CD14-positive monocyte (primary cell): ENCODE results near the gene MET. TPM values are rescaled to one million over a fixed set of nuclear protein-coding genes. Genes with fewer than 3 reads are reported as not detected.

Experiments used
- DNase-seq, 3 donors: peaks; one replicate each; pipeline ENCODE4 v3.0.0-alpha.2; 2011 to 2022
- H2AFZ ChIP-seq: 2 replicates; pipeline ENCODE4 v1.6.0; 2012; ENCODE audit warnings: mild to moderate bottlenecking, low read depth, low read length, inconsistent platforms; ENCODE audit not compliant: insufficient read depth, poor library complexity, severe bottlenecking
- H3K27ac ChIP-seq, 2 donors: 1 replicate in 1 of 2; 2 replicates in 1 of 2; pipeline ENCODE4 v1.5.1; 2012 to 2013; ENCODE audit warnings: low read length in 2 of 2, control low read depth in 1 of 2, inconsistent platforms in 1 of 2, low read depth in 1 of 2, mild to moderate bottlenecking in 1 of 2
- H3K27me3 ChIP-seq, 2 donors: one replicate each; pipeline versions ENCODE4 v1.6.0 to v1.6.1; 2011 to 2013; ENCODE audit warnings: low read length in 2 of 2; ENCODE audit not compliant: control insufficient read depth in 2 of 2, insufficient read depth in 2 of 2
- H3K36me3 ChIP-seq, 2 donors: replicated peaks in 1 of 2; 1 replicate in 1 of 2; 2 replicates in 1 of 2; pipeline versions ENCODE4 v1.5.1 to v1.6.1; 2012 to 2013; ENCODE audit warnings: low read length in 2 of 2, control low read depth in 1 of 2, inconsistent platforms in 1 of 2, mild to moderate bottlenecking in 1 of 2; ENCODE audit not compliant: insufficient read depth in 2 of 2, control insufficient read depth in 1 of 2
- H3K4me1 ChIP-seq, 2 donors: 1 replicate in 1 of 2; 2 replicates in 1 of 2; pipeline versions ENCODE4 v1.5.1 to v1.6.1; 2012 to 2013; ENCODE audit warnings: low read length in 2 of 2, control low read depth in 1 of 2, inconsistent platforms in 1 of 2, mild to moderate bottlenecking in 1 of 2, moderate library complexity in 1 of 2; ENCODE audit not compliant: insufficient read depth in 2 of 2, control insufficient read depth in 1 of 2
- H3K4me2 ChIP-seq: replicated peaks from 2 replicates; pipeline ENCODE3; 2012; ENCODE audit warnings: low read length, moderate library complexity, mild to moderate bottlenecking; ENCODE audit not compliant: poor library complexity, severe bottlenecking; ENCODE audit errors: extremely low read depth
- H3K4me3 ChIP-seq, 3 experiments: fragments of 200-600 bp in 1 of 3; sonication (generic) in 1 of 3; replicated peaks in 1 of 3; 1 replicate in 2 of 3; 2 replicates in 1 of 3; pipeline ENCODE4 v1.5.1; 2011 to 2013; ENCODE audit warnings: low read length in 3 of 3, mild to moderate bottlenecking in 3 of 3, control low read depth in 2 of 3, low read depth in 2 of 3, inconsistent platforms in 1 of 3, moderate library complexity in 1 of 3
- H3K79me2 ChIP-seq: 2 replicates; pipeline ENCODE4 v1.6.0; 2012; ENCODE audit warnings: mild to moderate bottlenecking, control low read depth, inconsistent platforms, low read length, moderate library complexity; ENCODE audit not compliant: insufficient read depth
- H3K9ac ChIP-seq: 2 replicates; pipeline ENCODE4 v1.6.0; 2017; ENCODE audit warnings: low read length, mild to moderate bottlenecking; ENCODE audit not compliant: insufficient read depth, poor library complexity, severe bottlenecking
- H3K9me3 ChIP-seq, 2 donors: replicated peaks in 1 of 2; 1 replicate in 1 of 2; 2 replicates in 1 of 2; pipeline versions ENCODE4 v1.5.1 to v1.6.1; 2012 to 2013; ENCODE audit warnings: low read length in 2 of 2, control low read depth in 1 of 2; ENCODE audit not compliant: control insufficient read depth in 1 of 2, insufficient read depth in 1 of 2
- H4K20me1 ChIP-seq: 2 replicates; pipeline ENCODE4 v1.6.0; 2012; ENCODE audit warnings: mild to moderate bottlenecking, low read length, control low read depth, moderate library complexity; ENCODE audit not compliant: insufficient read depth
- H3K27ac Mint-ChIP-seq, 7 donors: one replicate each; pipeline ENCODE4 v1.8.0; 2020; ENCODE audit warnings: mild to moderate bottlenecking in 7 of 7, mixed read lengths in 7 of 7, moderate library complexity in 6 of 7, inconsistent platforms in 2 of 7
- H3K27me3 Mint-ChIP-seq, 3 donors: one replicate each; pipeline ENCODE4 v1.8.0; 2021 to 2022; ENCODE audit warnings: low read depth in 3 of 3, mild to moderate bottlenecking in 3 of 3, mixed read lengths in 3 of 3, moderate library complexity in 3 of 3, inconsistent platforms in 1 of 3
- H3K36me3 Mint-ChIP-seq, 2 donors: one replicate each; pipeline ENCODE4 v1.8.0; 2020; ENCODE audit warnings: mixed read lengths in 2 of 2, inconsistent platforms in 1 of 2, mild to moderate bottlenecking in 1 of 2
- H3K4me1 Mint-ChIP-seq: one replicate; pipeline ENCODE4 v1.8.0; 2020; ENCODE audit warnings: mild to moderate bottlenecking, mixed read lengths
- H3K4me3 Mint-ChIP-seq, 2 donors: one replicate each; pipeline ENCODE4 v1.8.0; 2020; ENCODE audit warnings: mild to moderate bottlenecking in 2 of 2, mixed read lengths in 2 of 2, moderate library complexity in 1 of 2
- H3K9me3 Mint-ChIP-seq, 7 donors: one replicate each; pipeline ENCODE4 v1.8.0; 2020 to 2022; ENCODE audit warnings: mixed read lengths in 7 of 7, mild to moderate bottlenecking in 6 of 7, moderate library complexity in 6 of 7, inconsistent platforms in 2 of 7
- WGBS: methylation state at CpG from one replicate; pipeline ENCODE4 v1.1.5; 2013; ENCODE audit warnings: missing lambda C conversion rate; ENCODE audit not compliant: insufficient coverage; 5-methylcytosine and 5-hydroxymethylcytosine counted together
- intact Hi-C, 2 donors: fragments of 100-400 bp; cut with micrococcal nuclease; formaldehyde crosslinking; loops; one replicate each; pipeline versions ENCODE4 v1.15.0 to v1.15.1; 2023
- polyA plus RNA-seq, 3 donors: library from polyadenylated mRNA; depleted of rRNA in 1 of 3; unstranded in 2 of 3; stranded (reverse) in 1 of 3; fragments of 300-500 nt in 2 of 3; fragments of >200 nt in 1 of 3; fragmentation: Illumina TruSeq in 2 of 3; gene quantifications; 1 replicate in 2 of 3; 2 replicates in 1 of 3; pipeline ENCODE4 v1.2.3, GENCODE V29; 2012 to 2021
- TF ChIP-seq, protein P1 (sequence below): fragments of 200-600 bp; IDR thresholded peaks from one replicate; pipeline ENCODE4 v1.8.0; 2022; ENCODE audit warnings: antibody characterized with exemption, mild to moderate bottlenecking

The MET gene
- polyA plus RNA-seq, 3 donors, result not detected

DNA sequence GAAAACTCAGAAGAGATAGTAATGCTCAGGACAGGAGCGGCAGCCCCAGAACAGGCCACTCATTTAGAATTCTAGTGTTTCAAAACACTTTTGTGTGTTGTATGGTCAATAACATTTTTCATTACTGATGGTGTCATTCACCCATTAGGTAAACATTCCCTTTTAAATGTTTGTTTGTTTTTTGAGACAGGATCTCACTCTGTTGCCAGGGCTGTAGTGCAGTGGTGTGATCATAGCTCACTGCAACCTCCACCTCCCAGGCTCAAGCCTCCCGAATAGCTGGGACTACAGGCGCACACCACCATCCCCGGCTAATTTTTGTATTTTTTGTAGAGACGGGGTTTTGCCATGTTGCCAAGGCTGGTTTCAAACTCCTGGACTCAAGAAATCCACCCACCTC lies 124.5 kb downstream of the MET start:
- H3K36me3 ChIP-seq, result no peaks in the 10 kb centered on the region
- H3K79me2 ChIP-seq, result no peaks in the 10 kb centered on the region
- Mint-ChIP-seq H3K36me3 (no peaks in the 10 kb centered on the region), H3K27me3 (peaks cover 0 to 4% (median 1%) of the 10 kb centered on the region in 3 donors), H3K4me1 (peaks cover 2% of the 10 kb centered on the region), H3K9me3 (no peaks in the 10 kb centered on the region), H3K4me3 (no peak overlapping the region), H3K27ac (no peak overlapping the region)
- WGBS, result 95% methylated on average over 3 of the region's 5 CpGs
- H2AFZ ChIP-seq, result no peak overlapping the region
- H3K4me2 ChIP-seq, result no peak overlapping the region
- H4K20me1 ChIP-seq, result no peaks in the 10 kb centered on the region
- no peak overlapping the region for H3K27ac ChIP-seq
- TF ChIP-seq, protein P1, sequence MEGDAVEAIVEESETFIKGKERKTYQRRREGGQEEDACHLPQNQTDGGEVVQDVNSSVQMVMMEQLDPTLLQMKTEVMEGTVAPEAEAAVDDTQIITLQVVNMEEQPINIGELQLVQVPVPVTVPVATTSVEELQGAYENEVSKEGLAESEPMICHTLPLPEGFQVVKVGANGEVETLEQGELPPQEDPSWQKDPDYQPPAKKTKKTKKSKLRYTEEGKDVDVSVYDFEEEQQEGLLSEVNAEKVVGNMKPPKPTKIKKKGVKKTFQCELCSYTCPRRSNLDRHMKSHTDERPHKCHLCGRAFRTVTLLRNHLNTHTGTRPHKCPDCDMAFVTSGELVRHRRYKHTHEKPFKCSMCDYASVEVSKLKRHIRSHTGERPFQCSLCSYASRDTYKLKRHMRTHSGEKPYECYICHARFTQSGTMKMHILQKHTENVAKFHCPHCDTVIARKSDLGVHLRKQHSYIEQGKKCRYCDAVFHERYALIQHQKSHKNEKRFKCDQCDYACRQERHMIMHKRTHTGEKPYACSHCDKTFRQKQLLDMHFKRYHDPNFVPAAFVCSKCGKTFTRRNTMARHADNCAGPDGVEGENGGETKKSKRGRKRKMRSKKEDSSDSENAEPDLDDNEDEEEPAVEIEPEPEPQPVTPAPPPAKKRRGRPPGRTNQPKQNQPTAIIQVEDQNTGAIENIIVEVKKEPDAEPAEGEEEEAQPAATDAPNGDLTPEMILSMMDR, result no peak
- no peak overlapping the region for H3K4me3 ChIP-seq
- H3K9me3 ChIP-seq, result no peaks in the 10 kb centered on the region
- intact Hi-C loops, result no loop called here
- H3K4me1 ChIP-seq, result no peaks in the 10 kb centered on the region
- DNase-seq, result no peak
- H3K27me3 ChIP-seq, result no peaks in the 10 kb centered on the region
- H3K9ac ChIP-seq, result no peak overlapping the region

- Mint-ChIP-seq H3K36me3 (no peaks in the 10 kb centered on the region), H3K4me3 (no peak overlapping the region), H3K27ac (no peak overlapping the region), H3K9me3 (no peaks in the 10 kb centered on the region), H3K4me1 (peaks cover 3% of the 10 kb centered on the region), H3K27me3 (peaks cover 0 to 4% (median 0%) of the 10 kb centered on the region in 3 donors)
- no peaks in the 10 kb centered on the region for H3K79me2 ChIP-seq
- no peak overlapping the region for H3K4me3 ChIP-seq
- no peaks in the 10 kb centered on the region for H4K20me1 ChIP-seq
- no peak overlapping the region for H3K9ac ChIP-seq
- H3K9me3 ChIP-seq, result no peaks in the 10 kb centered on the region
- DNase-seq, result no peak
- no peak overlapping the region for H2AFZ ChIP-seq
- intact Hi-C loops, result no loop called here
- no peaks in the 10 kb centered on the region for H3K36me3 ChIP-seq
- H3K4me2 ChIP-seq, result no peak overlapping the region
- H3K4me1 ChIP-seq, result no peaks in the 10 kb centered on the region
- H3K27ac ChIP-seq, result no peak overlapping the region
- TF ChIP-seq, protein P1, result no peak
- no CpG with 5 or more reads among the region's 2 CpGs for whole genome bisulfite sequencing
- H3K27me3 ChIP-seq, result no peaks in the 10 kb centered on the region
These were observed 125.6 kb downstream of the MET start for GRCh38 chr7:116797612-116798011.
